Activated B cell treated with CpG ODN at 0.5 μM for 24 hours (primary cell): ENCODE measurements around the gene PP2D1. TPM values are rescaled to one million over a fixed set of nuclear protein-coding genes. Genes with fewer than 3 reads are reported as not detected.

Source experiments
- ATAC-seq: fragments of 200-7000 bp; cut with Tn5 transposase; one replicate; pipeline ENCODE4 v1.10.0; 2021; ENCODE audit warnings: low read depth, mild to moderate bottlenecking, moderate library complexity
- CTCF ChIA-PET: fragments of 350-600 bp; sonication (Branson Sonifier 250); formaldehyde crosslinking; loops from one replicate; lab custom pipeline; 2021; ENCODE audit warnings: antibody characterized with exemption; lab: Charles Lee
- POLR2A ChIA-PET: fragments of 350-600 bp; sonication (Branson Sonifier 250); formaldehyde crosslinking; loops from one replicate; lab custom pipeline; 2021; ENCODE audit warnings: antibody characterized with exemption; lab: Charles Lee
- DNase-seq: peaks from one replicate; pipeline ENCODE4 v3.0.0; 2022
- H3K27ac Mint-ChIP-seq: one replicate; pipeline ENCODE4 v1.8.0; 2020; ENCODE audit warnings: mixed read lengths
- H3K27me3 Mint-ChIP-seq: one replicate; pipeline ENCODE4 v1.8.0; 2021; ENCODE audit warnings: mixed read lengths
- H3K36me3 Mint-ChIP-seq: one replicate; pipeline ENCODE4 v1.8.0; 2021; ENCODE audit warnings: low read depth, mixed read lengths
- H3K4me1 Mint-ChIP-seq: one replicate; pipeline ENCODE4 v1.8.0; 2021; ENCODE audit warnings: mixed read lengths
- H3K4me3 Mint-ChIP-seq: one replicate; pipeline ENCODE4 v1.8.0; 2020; ENCODE audit warnings: mild to moderate bottlenecking, mixed read lengths
- H3K9me3 Mint-ChIP-seq: one replicate; pipeline ENCODE4 v1.8.0; 2020; ENCODE audit warnings: mixed read lengths
- intact Hi-C: fragments of 100-400 bp; cut with micrococcal nuclease; formaldehyde crosslinking; loops from one replicate; pipeline ENCODE4 v1.15.1; 2024
- total RNA-seq: library from RNA; stranded (reverse); gene quantifications from 2 replicates; pipeline ENCODE4 v1.2.3, GENCODE V29; 2022
- TF ChIP-seq, protein P1 (sequence below): fragments of 200-600 bp; IDR thresholded peaks from one replicate; pipeline ENCODE4 v1.8.0; 2022; ENCODE audit warnings: antibody characterized with exemption, mild to moderate bottlenecking

The PP2D1 gene
- total RNA-seq, 1 donor from 2014 or later = not detected

GRCh38 chr3:19947549-19948225, 64.4 kb downstream of the PP2D1 start:
- H3K9me3 Mint-ChIP-seq = no peaks in the 10 kb centered on the region

DNA sequence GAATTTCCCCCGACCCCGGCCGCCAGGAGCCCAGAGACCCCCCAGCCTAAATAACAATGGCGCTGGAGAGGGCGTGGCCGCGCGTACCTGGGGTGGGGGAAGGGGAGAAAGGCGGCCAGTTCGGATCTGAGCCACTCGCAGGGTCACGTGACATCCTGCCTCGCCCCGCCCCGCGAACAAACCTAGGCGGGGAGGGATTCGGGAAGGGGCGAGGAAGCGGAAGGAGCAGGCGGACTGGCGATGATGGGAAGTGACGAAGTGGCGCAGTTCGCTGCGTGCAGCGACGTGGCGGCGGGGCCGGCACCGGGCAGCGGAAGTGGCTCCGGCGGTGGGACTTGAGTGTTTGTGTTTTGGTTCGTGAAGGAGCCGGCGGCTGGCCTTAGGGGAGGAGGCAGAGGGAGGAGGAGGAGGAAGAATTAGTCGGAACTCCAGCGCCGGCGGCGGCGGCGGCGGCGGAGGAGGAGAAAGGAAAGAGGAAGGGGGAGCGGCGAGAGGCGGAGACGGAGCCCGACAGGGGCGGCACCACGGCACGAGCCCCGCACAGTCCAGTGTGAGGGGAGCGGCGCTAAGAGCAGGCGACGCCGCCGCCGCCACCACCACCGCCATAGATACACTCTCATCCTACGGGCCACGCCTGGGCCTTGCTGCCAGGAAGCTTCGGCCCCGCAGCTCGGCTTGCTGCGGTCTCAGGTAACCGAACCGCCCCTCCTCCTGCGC, 65.1 kb downstream of the PP2D1 start, which contains the start of gene RAB5A:
Gene RAB5A (plus strand): TSS at position 266 of the 717 bp plus-strand sequence. CDS start 3,802 bp downstream, outside the sequence.
- Mint-ChIP-seq H3K27ac (peak within 1 kb of the TSS; percentile 96), H3K27me3 (no peaks in the 10 kb centered on the region), H3K4me1 (peaks cover 47% of the 10 kb centered on the region), H3K4me3 (peak within 1 kb of the TSS; percentile 94), H3K9me3 (no peaks in the 10 kb centered on the region), H3K36me3 (peaks cover 28% of the 10 kb centered on the region)
- POLR2A ChIA-PET = interaction anchor here (0.6 to 1.8 kb wide), 9 partner anchors 22 to 239 kb away, joined by 3 to 7 read pairs (median 5); partner anchors contain the start of genes KAT2B and SGO1
- TF ChIP-seq, protein P1, sequence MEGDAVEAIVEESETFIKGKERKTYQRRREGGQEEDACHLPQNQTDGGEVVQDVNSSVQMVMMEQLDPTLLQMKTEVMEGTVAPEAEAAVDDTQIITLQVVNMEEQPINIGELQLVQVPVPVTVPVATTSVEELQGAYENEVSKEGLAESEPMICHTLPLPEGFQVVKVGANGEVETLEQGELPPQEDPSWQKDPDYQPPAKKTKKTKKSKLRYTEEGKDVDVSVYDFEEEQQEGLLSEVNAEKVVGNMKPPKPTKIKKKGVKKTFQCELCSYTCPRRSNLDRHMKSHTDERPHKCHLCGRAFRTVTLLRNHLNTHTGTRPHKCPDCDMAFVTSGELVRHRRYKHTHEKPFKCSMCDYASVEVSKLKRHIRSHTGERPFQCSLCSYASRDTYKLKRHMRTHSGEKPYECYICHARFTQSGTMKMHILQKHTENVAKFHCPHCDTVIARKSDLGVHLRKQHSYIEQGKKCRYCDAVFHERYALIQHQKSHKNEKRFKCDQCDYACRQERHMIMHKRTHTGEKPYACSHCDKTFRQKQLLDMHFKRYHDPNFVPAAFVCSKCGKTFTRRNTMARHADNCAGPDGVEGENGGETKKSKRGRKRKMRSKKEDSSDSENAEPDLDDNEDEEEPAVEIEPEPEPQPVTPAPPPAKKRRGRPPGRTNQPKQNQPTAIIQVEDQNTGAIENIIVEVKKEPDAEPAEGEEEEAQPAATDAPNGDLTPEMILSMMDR = no peak
- CTCF ChIA-PET = interaction anchor here (1.4 kb wide), 1 partner anchor 239 kb away, joined by 3 read pairs; the partner anchor contains the start of gene SGO1
- intact Hi-C loops = loop anchor here (1.0 to 10.0 kb wide), 10 partner anchors 16 to 1522 kb away; partner anchors contain the start of genes KAT2B, SATB1 and SGO1
- ATAC-seq (peak; percentile 87), DNase-seq (peak; percentile 95)

More at GRCh38 chr3:19947549-19948225, 64.4 kb downstream of the PP2D1 start:
- intact Hi-C loops = loop anchor here (1.0 to 10.0 kb wide), 11 partner anchors 9 to 1523 kb away; partner anchors contain the start of genes KAT2B, SATB1 and SGO1
- Mint-ChIP-seq H3K27ac (peak overlapping the region; percentile 96), H3K27me3 (no peaks in the 10 kb centered on the region), H3K4me3 (peak overlapping the region; percentile 94), H3K4me1 (peaks cover 49% of the 10 kb centered on the region), H3K36me3 (peaks cover 34% of the 10 kb centered on the region)
- TF ChIP-seq, protein P1 = no peak
- ChIA-PET CTCF (no interaction called here), POLR2A (interaction anchor here (0.6 to 1.8 kb wide), 8 partner anchors 21 to 239 kb away, joined by 3 to 7 read pairs (median 3); partner anchors contain the start of genes KAT2B and SGO1)
- peak; percentile 6 for ATAC-seq
- DNase-seq = peak; percentile 51

DNA sequence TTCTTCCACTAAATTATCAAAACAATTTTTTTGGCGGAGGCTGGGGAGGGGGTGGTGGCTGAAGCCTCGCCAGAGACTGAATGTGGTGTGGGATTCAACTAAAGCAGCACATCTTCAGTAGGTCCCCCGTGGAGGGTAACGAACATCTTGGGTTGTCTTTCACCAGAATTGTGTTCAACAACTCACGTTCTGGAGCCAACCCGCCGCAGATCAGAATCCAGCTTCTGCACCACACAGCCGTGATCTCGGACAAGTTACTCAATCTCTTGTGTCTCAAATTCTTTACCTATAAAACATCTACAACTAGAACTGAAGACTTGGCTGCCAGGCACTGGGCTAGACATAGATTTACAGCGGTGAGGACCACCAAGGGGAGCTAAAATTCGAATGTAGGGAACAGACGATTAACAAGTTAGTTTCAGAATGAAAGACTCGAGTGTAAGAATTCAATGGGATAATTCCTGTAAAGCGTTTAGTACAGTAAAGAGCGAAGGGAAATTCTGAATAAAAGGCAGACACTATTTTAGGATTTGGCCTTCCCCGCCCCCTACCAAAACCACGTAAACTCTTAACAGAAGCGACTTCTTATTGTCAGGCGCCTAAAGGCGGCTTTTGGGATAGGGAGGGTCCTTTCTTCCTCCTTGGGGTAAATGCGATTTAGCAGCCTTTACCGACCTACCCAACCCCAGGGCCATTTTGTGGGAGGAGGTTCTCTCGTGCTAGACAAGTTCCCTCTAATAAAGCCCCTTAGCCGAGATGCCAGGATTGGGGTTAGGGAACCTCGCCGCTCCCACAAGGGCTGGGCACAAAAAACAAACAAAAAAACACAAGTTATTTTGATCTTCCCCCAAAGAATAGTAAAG, 65.9 kb downstream of the PP2D1 start:
- no peaks in the 10 kb centered on the region for H3K9me3 Mint-ChIP-seq
- intact Hi-C loops = loop anchor here (2.0 to 10.0 kb wide), 4 partner anchors 59 to 1521 kb away; partner anchors contain the start of gene SATB1
- POLR2A ChIA-PET = interaction anchor here (0.6 to 1.6 kb wide), 5 partner anchors 52 to 240 kb away, joined by 3 to 6 read pairs (median 5); partner anchors contain the start of gene SGO1
- TF ChIP-seq, protein P1 = no peak
- ATAC-seq (peak; percentile 9), DNase-seq (no peak)
- peaks cover 44% of the 10 kb centered on the region for H3K4me1 Mint-ChIP-seq
- H3K27ac Mint-ChIP-seq = peak overlapping the region; percentile 96
- no peaks in the 10 kb centered on the region for H3K27me3 Mint-ChIP-seq
- peaks cover 22% of the 10 kb centered on the region for H3K36me3 Mint-ChIP-seq
- CTCF ChIA-PET = interaction anchor here (1.4 kb wide), 1 partner anchor 240 kb away, joined by 3 read pairs; the partner anchor contains the start of gene SGO1
- peak overlapping the region; percentile 94 for H3K4me3 Mint-ChIP-seq

GRCh38 chr3:19945534-19945933, 66.5 kb downstream of the PP2D1 start:
- DNase-seq = no peak
- TF ChIP-seq, protein P1 = no peak
- CTCF ChIA-PET = interaction anchor here (1.4 kb wide), 1 partner anchor 241 kb away, joined by 3 read pairs; the partner anchor contains the start of gene SGO1
- H3K27me3 Mint-ChIP-seq = no peaks in the 10 kb centered on the region
- no peaks in the 10 kb centered on the region for H3K9me3 Mint-ChIP-seq
- H3K36me3 Mint-ChIP-seq = peaks cover 16% of the 10 kb centered on the region
- H3K27ac Mint-ChIP-seq = peak overlapping the region; percentile 53
- H3K4me1 Mint-ChIP-seq = peaks cover 41% of the 10 kb centered on the region
- POLR2A ChIA-PET = interaction anchor here (0.6 to 1.6 kb wide), 5 partner anchors 52 to 241 kb away, joined by 3 to 6 read pairs (median 5); partner anchors contain the start of gene SGO1
- H3K4me3 Mint-ChIP-seq = peak overlapping the region; percentile 94
- ATAC-seq = no peak
- intact Hi-C loops = loop anchor here (5.0 to 10.0 kb wide), 3 partner anchors 58 to 1521 kb away; partner anchors contain the start of gene SATB1
